ENCODE results near the gene UBE2E2.

Gene UBE2E2

GRCh38 chr3:23241256-23241655 lies 38.1 kb downstream of the UBE2E2 start:
- DNase-seq = no peak

GRCh38 chr3:23242106-23242505 lies 39.0 kb downstream of the UBE2E2 start:
- no peak for DNase-seq

GRCh38 chr3:23244324-23245041 lies 41.4 kb downstream of the UBE2E2 start:
- DNase-seq = peak in 1 of 3 experiments; percentile 1

DNA sequence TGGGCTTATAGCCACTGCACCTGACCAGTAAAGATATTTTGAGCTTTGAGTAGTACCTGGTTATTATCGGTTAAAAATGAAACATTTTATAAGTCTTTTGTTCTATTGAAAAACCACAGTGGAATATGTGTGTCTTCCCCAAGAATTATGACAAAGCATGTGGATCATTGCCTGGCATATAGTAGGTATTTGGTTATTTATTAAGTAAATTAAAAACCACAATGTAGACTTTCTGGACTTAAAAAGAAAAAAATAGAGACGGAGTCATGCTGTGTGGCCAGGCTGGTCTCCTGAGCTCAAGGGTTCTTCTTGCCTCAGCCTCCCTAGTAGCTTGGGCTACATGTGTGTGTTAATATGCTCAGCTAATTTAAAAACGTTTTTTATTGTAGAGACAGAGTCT lies 43.5 kb downstream of the UBE2E2 start:
- DNase-seq = no peak

DNA sequence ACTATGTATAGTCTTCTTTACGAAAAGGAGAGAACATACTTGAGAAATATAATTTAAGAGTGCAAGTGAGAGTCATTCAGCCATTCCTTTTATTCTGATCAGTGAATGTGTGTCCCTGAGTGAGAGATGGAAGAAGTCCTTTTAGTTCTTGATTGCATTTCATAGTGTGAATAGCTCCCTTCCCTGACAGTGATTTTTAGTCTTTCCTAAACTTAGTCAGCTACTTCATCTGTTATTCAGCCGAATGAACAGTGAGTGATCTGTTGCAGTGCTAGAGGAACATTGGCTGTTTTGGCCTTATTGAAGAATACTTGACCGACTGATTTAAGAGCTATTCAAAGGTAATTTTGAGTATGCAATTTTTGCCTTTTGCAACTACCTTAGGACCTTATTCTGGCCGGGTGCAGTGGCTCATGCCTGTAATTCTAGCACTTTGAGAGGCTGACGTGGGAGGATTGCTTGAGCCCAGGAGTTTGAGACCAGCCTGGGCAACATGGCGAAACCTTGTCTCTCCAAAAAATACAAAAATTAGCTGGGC lies 45.5 kb downstream of the UBE2E2 start:
- DNase-seq = no peak

DNA sequence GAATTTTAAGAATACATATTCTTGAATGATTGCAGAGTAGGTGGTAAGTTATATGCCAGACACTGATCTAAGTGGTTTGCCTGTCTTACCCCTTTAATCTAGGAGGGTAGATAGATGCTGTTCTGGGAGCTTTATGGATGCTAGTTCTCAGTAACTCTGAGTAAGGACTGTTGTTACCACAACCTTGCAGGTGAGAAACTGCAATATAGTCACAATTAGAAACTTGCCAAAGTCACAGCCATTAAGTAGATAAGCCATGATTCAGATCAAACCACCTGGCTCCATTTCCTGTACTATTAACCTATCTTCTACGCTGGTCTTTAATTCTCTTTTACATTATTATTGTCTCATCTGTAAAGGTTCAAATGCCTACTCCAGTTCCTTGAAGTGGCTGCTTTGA lies 46.8 kb downstream of the UBE2E2 start:
- no peak for DNase-seq

- DNase-seq = no peak
Measured at GRCh38 chr3:23252122-23252521, 49.0 kb downstream of the UBE2E2 start.

DNA sequence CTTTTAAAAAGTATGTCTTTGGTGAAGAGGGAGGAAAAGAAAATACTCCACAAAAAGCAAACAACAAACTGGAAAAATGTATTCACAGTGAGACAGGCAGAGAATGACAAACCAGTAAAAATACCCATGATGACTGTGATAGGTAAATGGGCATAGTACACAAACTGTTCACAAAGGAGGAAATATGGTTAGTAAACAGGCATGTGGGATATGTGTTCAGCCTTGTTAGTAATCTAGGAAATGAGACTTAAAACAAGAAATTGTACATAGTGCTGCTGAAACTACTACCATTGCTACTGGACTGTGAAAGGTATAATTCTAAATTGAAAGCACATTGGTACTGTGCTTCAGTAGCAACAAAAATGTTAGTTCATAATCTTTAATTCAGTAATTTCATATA lies 50.1 kb downstream of the UBE2E2 start:
- no peak for DNase-seq

DNA sequence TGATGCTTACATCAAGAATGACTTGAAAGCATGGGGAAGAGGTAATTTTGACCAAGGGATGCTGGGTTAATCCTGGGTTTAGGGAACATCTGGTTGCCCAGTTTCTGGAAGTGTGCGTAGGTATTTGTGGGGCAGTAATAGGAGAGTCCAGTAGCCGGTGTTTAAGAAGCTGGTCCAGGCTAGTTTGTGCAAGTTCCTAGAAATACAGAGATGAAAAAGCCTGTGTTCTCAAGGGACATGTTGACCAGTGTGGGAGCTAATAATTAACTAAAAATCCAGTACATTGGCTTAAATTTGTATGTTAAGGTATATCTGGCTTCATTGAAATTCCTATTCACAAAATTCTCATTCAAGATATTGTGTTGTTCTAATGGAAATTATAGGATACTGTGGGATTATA lies 51.2 kb downstream of the UBE2E2 start:
- no peak for DNase-seq

GRCh38 chr3:23254835-23255234 lies 51.7 kb downstream of the UBE2E2 start:
- no peak for DNase-seq

DNA sequence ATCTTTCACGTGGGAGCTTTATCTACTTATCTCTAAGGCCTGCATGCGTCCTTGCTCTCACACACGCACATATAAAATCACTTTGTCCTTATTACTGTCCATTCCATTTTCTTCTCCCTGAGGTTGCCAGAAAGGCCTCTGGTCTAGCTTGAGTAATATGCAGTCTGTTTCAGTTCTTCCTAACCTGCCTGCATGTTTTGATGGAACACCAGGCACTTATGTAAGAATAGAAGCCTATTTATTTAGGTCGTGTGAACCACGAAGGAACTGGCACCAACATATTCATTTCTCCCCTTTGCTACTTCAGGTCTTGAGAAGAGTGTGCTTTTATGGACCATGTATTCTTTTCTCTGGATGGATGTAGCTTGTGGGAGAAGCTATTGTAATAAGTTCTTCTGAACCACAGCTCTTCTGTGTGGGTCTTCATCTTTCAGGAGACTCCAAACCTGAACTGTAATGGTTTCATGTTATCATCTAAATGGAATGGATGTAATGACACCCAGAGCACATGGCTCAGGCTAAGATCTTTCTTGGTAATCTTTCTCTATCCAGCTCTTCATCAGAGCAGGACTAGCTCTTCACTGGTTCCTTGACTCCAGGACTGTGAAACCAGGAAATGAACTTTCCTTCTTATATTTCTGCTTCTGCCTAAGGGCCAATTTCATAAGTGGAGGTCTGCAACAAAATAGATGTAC lies 53.8 kb downstream of the UBE2E2 start:
- no peak for DNase-seq

DNA sequence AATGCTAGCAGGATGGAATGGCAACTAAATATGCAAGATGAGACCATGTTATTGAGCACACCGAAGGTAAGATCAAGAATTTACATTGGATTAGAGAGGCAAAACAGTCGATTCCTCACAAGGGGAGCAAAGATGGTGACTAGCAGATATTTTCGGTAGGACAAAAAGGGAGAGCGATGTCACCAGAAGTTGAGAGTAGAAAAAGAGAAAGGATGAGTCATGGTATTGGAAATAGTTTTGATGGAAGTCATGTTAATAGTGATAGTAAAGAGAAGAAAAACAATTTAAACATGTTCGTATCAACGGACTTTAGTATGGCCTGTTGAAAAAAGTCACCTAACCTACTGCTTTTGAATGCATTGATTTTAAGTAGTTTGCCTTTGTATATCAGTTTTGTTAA lies 55.0 kb downstream of the UBE2E2 start:
- DNase-seq = no peak

DNA sequence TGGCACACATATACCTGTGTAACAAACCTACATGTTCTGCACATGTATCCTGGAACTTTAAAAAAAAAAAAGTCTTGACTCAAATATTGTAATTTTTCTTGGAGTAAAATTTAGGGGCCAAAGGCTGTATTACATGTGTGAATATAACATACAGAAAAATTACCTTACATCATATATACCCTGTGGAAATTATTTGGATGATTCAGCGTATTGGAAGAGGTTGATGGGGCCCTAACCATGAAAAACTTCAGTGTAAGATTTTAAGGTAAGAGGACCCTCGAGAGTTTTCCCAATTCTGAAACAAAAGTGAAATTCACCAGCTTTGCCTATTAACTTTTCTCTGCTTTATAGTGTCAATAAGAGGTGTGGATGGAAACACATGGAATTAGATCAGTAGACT lies 56.4 kb downstream of the UBE2E2 start:
- DNase-seq = no peak

DNA sequence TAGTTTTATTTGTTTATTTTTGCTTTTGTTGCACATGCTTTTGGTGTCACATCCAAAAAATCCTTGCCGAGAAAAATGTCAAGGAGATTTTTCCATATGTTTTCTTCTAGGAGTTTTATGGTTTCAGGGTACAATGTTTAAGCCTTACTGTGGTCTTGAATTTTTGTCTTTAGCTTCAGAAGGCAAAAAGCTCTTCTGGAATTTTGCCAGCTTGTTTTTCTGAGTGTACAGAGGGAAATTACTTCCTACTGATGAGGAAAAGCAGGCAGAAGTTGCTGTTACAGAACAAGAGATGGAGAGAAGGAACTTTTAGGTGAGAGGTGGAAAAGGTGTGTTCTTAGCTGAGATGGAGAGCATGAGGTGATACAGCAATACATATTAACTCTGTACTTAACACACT lies 59.6 kb downstream of the UBE2E2 start:
- DNase-seq = no peak

DNA sequence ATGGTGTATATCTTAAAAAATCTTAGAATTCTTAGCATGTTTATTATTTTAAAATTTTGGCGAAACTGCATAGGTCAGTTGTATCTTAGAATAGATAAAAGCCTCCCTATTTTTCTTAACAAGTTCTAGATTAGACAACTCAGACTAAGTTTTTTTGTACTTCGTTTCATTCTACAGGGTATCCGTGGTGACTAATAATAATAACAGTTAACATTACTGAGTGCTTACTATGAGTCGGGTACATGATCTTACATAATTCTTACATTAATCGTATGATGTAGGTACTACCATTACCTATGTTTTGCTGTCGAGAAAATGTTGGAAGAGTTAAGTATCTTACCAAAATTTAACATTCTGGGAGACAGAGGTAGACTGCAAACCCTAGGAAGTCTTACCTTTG lies 60.7 kb downstream of the UBE2E2 start:
- DNase-seq = no peak

DNA sequence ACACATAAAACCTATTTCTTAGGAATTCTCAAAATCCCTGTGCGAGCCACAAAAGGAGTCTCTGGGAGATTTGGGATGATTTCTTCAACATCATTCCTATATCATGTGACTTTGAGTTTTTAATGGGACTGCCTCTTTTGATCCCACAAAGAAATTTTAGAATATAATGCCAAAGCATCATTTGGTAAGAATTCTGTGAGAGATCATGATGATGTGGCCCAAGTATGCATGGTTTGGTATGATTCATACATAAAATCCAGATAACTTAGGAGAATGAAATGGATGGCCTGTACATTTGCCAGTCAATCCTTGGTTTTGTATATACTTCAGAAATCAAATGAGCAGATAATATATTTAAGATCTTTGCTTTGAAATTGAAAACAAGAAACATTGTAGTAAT lies 61.3 kb downstream of the UBE2E2 start:
- DNase-seq = no peak

- no peak for DNase-seq
Measured at GRCh38 chr3:23270423-23270822, 67.3 kb downstream of the UBE2E2 start.

DNA sequence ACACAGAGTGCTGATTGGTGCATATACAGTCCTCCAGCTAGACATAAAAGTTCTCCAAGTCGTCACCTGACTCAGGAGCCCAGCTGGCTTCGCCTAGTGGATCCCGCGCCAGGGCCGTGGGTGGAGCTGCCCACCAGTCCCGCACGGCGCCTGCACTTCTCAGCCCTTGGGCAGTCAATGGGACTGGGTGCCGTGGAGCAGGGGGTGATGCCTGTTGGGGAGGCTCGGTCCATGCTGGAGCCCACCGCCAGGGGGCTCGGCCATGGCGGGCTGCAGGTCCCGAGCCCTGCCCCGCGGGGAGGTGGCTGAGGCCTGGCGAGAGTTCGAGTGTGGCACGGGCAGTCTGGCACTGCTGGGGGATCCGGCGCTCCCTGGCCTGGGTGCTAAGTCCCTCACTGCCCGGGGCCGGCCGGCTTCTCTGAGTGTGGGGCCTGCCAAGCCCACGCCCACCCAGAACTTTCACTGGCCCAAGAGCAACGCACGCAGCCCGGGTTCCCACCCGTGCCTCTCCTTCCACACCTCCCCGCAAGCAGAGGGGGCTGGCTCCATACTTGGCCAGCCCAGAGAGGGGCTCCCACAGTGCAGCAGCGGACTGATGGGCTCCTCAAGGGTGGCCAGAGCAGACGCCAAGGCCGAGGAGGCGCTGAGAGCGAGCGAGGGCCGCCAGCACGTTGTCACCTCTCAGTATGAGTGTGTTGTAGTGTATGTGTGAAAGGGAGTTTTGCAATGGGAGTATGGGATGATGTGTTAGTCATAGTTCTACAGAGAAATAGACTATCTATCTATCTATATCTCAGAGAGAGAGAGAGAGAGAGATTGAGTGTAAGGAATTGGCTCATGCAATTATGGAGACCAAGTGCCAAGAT lies 69.0 kb downstream of the UBE2E2 start:
- no peak for DNase-seq

- DNase-seq = no peak
Measured at GRCh38 chr3:23272820-23273219, 69.7 kb downstream of the UBE2E2 start.

GRCh38 chr3:23275061-23275460 lies 71.9 kb downstream of the UBE2E2 start:
- no peak for DNase-seq

- no peak for DNase-seq
Measured at GRCh38 chr3:23275814-23276213, 72.7 kb downstream of the UBE2E2 start.

GRCh38 chr3:23276913-23277658 lies 74.0 kb downstream of the UBE2E2 start:
- no peak for DNase-seq

DNA sequence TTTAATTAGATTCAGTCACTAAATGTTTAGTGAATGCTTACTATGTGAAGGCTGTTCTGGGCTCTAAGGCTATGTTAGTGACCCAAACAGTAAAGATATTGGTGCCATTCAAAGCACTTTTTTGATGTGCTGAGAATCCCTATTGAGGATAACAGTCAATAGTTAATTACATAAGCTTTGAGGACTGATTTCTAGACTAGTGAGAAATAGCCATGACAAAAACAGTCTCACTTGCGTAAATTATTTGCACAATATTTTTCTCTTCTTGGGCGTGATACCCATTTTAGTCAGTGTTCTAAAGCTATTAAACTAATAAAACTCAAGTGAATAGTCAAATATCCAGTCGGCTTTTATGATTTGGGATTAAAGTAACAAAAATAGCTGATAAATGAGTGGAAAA lies 74.6 kb downstream of the UBE2E2 start:
- DNase-seq = no peak
